ENCODE data around the gene SLC25A29. TPM values are rescaled to one million over a fixed set of nuclear protein-coding genes. Genes with fewer than 3 reads are reported as not detected.

SLC25A29 gene
- total and polyA plus RNA-seq, 7 donors: 3.0 to 40.4 (median 26.7) TPM

- TF ChIP-seq POLR2A (IDR thresholded peaks at IDR 0.05) (no peak), CTCF (IDR thresholded peaks at IDR 0.05) (no peak), POLR2AphosphoS5 (IDR thresholded peaks at IDR 0.05) (no peak), EP300 (IDR thresholded peaks at IDR 0.05) (no peak)
- H3K9me3 ChIP-seq: no peaks in the 10 kb centered on the region
- DNase-seq: no peak
- peaks cover 0 to 53% (median 16%) of the 10 kb centered on the region in 4 donors for H3K36me3 ChIP-seq
- H3K4me1 ChIP-seq: peaks cover 0 to 23% (median 16%) of the 10 kb centered on the region in 4 donors
- no peak overlapping the region for H3K4me3 ChIP-seq
- no peaks in the 10 kb centered on the region for H3K27me3 ChIP-seq
- 95 to 98% methylated on average over 11 of the region's 11 CpGs for WGBS, 2 donors
- intact Hi-C loops (cut with DNase I): no loop called here
- H3K27ac ChIP-seq: peak overlapping the region; percentile 53 to 83 (median 70)
These were observed 36.0 kb upstream of the SLC25A29 start for GRCh38 chr14:100342195-100342594.

- H3K9me3 ChIP-seq: no peaks in the 10 kb centered on the region
- peaks cover 0 to 23% (median 16%) of the 10 kb centered on the region in 4 donors for H3K4me1 ChIP-seq
- no peaks in the 10 kb centered on the region for H3K27me3 ChIP-seq
- intact Hi-C loops (cut with DNase I): no loop called here
- H3K4me3 ChIP-seq: no peak overlapping the region
- WGBS, 2 donors: 44 to 68% methylated on average over 8 of the region's 8 CpGs
- TF ChIP-seq CTCF (IDR thresholded peaks at IDR 0.05): no peak
- peak in 2 of 4 donors; percentile 32 to 91 for TF ChIP-seq EP300 (IDR thresholded peaks at IDR 0.05)
- TF ChIP-seq POLR2AphosphoS5 (IDR thresholded peaks at IDR 0.05): peak in 3 of 4 donors; percentile 34 to 87 (median 49)
- TF ChIP-seq POLR2A (IDR thresholded peaks at IDR 0.05): no peak
- peak overlapping the region; percentile 53 to 83 (median 70) for H3K27ac ChIP-seq
- H3K36me3 ChIP-seq: peaks cover 0 to 53% (median 14%) of the 10 kb centered on the region in 4 donors
- DNase-seq: no peak
These were observed 35.2 kb upstream of the SLC25A29 start for GRCh38 chr14:100341301-100342031.

GRCh38 chr14:100340423-100340813, 34.2 kb upstream of the SLC25A29 start:
- Histone ChIP-seq H3K4me3 (no peak overlapping the region), H3K4me1 (peaks cover 0 to 23% (median 16%) of the 10 kb centered on the region in 4 donors), H3K9me3 (no peaks in the 10 kb centered on the region), H3K27ac (peak overlapping the region; percentile 53 to 83 (median 70)), H3K27me3 (no peaks in the 10 kb centered on the region), H3K36me3 (peaks cover 0 to 48% (median 6%) of the 10 kb centered on the region in 4 donors)
- no peak for DNase-seq
- 80 to 90% methylated on average over 6 of the region's 6 CpGs for WGBS, 2 donors
- intact Hi-C loops (cut with DNase I): no loop called here
- TF ChIP-seq EP300 (IDR thresholded peaks at IDR 0.05) (no peak), POLR2A (IDR thresholded peaks at IDR 0.05) (no peak), CTCF (IDR thresholded peaks at IDR 0.05) (no peak), POLR2AphosphoS5 (IDR thresholded peaks at IDR 0.05) (no peak)

GRCh38 chr14:100339766-100340422, 33.6 kb upstream of the SLC25A29 start:
- Histone ChIP-seq H3K4me1 (peaks cover 0 to 23% (median 16%) of the 10 kb centered on the region in 4 donors), H3K36me3 (peaks cover 0 to 51% (median 7%) of the 10 kb centered on the region in 4 donors), H3K9me3 (no peaks in the 10 kb centered on the region), H3K4me3 (no peak overlapping the region), H3K27me3 (no peaks in the 10 kb centered on the region), H3K27ac (peak overlapping the region in 2 of 4 donors; percentile 80 to 83)
- TF ChIP-seq POLR2A (IDR thresholded peaks at IDR 0.05) (no peak), POLR2AphosphoS5 (IDR thresholded peaks at IDR 0.05) (no peak), EP300 (IDR thresholded peaks at IDR 0.05) (no peak), CTCF (IDR thresholded peaks at IDR 0.05) (no peak)
- no peak for DNase-seq
- intact Hi-C loops (cut with DNase I): no loop called here
- WGBS, 2 donors: 77 to 90% methylated on average over 6 of the region's 6 CpGs

Measured in sigmoid colon (tissue), 7 donors.